H7 (cell line): Measurements from ENCODE around the gene GAGE10. TPM values are rescaled to one million over a fixed set of nuclear protein-coding genes. Genes with fewer than 3 reads are reported as not detected.
A peak's percentile ranks its signal among the peaks of the same experiment; 100 is the strongest.
"Not testable (repeated sequence)": the region's sequence is repeated elsewhere in the genome, so short reads cannot be mapped to it uniquely, and the experiment has no call there.

ENCODE experiments used
- DNase-seq: peaks from one replicate; pipeline ENCODE4 v3.0.0; 2012
- H3K27me3 ChIP-seq: 2 replicates; pipeline ENCODE4 v1.6.0; 2011; ENCODE audit warnings: mild to moderate bottlenecking, low read length; ENCODE audit not compliant: control insufficient read depth, insufficient read depth
- H3K36me3 ChIP-seq: replicated peaks from 2 replicates; pipeline ENCODE4 v1.5.1; 2011; ENCODE audit warnings: low read length; ENCODE audit not compliant: control insufficient read depth, insufficient read depth
- H3K4me3 ChIP-seq: 2 replicates; pipeline ENCODE4 v1.5.1; 2011; ENCODE audit warnings: low read depth, mild to moderate bottlenecking, control low read depth, low read length, moderate library complexity; ENCODE audit not compliant: insufficient read depth
- total RNA-seq: library from RNA; depleted of rRNA; stranded (reverse); fragments of >200 nt; shearing (Covaris generic); gene quantifications from 2 replicates; pipeline ENCODE4 v1.2.3, GENCODE V29; 2014

The GAGE10 gene
- total RNA-seq, 1 experiment from 2014 or later: not detected

- no peak overlapping the region for H3K4me3 ChIP-seq
- no peaks in the 10 kb centered on the region for H3K27me3 ChIP-seq
- H3K36me3 ChIP-seq: no peaks in the 10 kb centered on the region
- no peak for DNase-seq
These were observed 15.8 kb upstream of the GAGE10 start for GRCh38 chrX:49287665-49288064.

- Histone ChIP-seq H3K27me3 (no peaks in the 10 kb centered on the region), H3K36me3 (no peaks in the 10 kb centered on the region), H3K4me3 (no peak overlapping the region)
- no peak for DNase-seq
These were observed 13.2 kb upstream of the GAGE10 start for GRCh38 chrX:49290215-49290614.

- H3K4me3 ChIP-seq: no peak overlapping the region
- peak; percentile 64 for DNase-seq
- H3K27me3 ChIP-seq: no peaks in the 10 kb centered on the region
- H3K36me3 ChIP-seq: no peaks in the 10 kb centered on the region
These were observed 11.7 kb upstream of the GAGE10 start for GRCh38 chrX:49291615-49292337.

GRCh38 chrX:49292400-49293362 lies 10.8 kb upstream of the GAGE10 start:
- no peak for DNase-seq
- Histone ChIP-seq H3K36me3 (no peaks in the 10 kb centered on the region), H3K4me3 (no peak overlapping the region), H3K27me3 (no peaks in the 10 kb centered on the region)

GRCh38 chrX:49299293-49299692 lies 4.2 kb upstream of the GAGE10 start:
- H3K4me3 ChIP-seq, H3K36me3 ChIP-seq, DNase-seq, H3K27me3 ChIP-seq: not testable (repeated sequence)

- no peak overlapping the region for H3K4me3 ChIP-seq
- H3K36me3 ChIP-seq: no peaks in the 10 kb centered on the region
- no peaks in the 10 kb centered on the region for H3K27me3 ChIP-seq
- no peak for DNase-seq
These were observed 2.7 kb upstream of the GAGE10 start for GRCh38 chrX:49300703-49301102.

- H3K27me3 ChIP-seq, DNase-seq, H3K36me3 ChIP-seq, H3K4me3 ChIP-seq: not testable (repeated sequence)
These were observed 4.3 kb downstream of the GAGE10 start for GRCh38 chrX:49307775-49308174.

- no peak for DNase-seq
- no peaks in the 10 kb centered on the region for H3K36me3 ChIP-seq
- H3K27me3 ChIP-seq: no peaks in the 10 kb centered on the region
- H3K4me3 ChIP-seq: no peak overlapping the region
These were observed 5.3 kb downstream of the GAGE10 start for GRCh38 chrX:49308604-49309269.

- H3K36me3 ChIP-seq: no peaks in the 10 kb centered on the region
- DNase-seq: no peak
- H3K27me3 ChIP-seq: no peaks in the 10 kb centered on the region
- no peak overlapping the region for H3K4me3 ChIP-seq
These were observed 6.0 kb downstream of the GAGE10 start for GRCh38 chrX:49309401-49309981.

- no peak for DNase-seq
- H3K4me3 ChIP-seq: no peak overlapping the region
- no peaks in the 10 kb centered on the region for H3K27me3 ChIP-seq
- no peaks in the 10 kb centered on the region for H3K36me3 ChIP-seq
These were observed 6.9 kb downstream of the GAGE10 start for GRCh38 chrX:49310371-49310770.

GRCh38 chrX:49312176-49312575 lies 8.7 kb downstream of the GAGE10 start:
- no peaks in the 10 kb centered on the region for H3K27me3 ChIP-seq
- DNase-seq: no peak
- no peaks in the 10 kb centered on the region for H3K36me3 ChIP-seq
- no peak overlapping the region for H3K4me3 ChIP-seq

GRCh38 chrX:49316085-49316484 lies 12.6 kb downstream of the GAGE10 start:
- DNase-seq: no peak
- H3K36me3 ChIP-seq: no peaks in the 10 kb centered on the region
- H3K27me3 ChIP-seq: no peaks in the 10 kb centered on the region
- no peak overlapping the region for H3K4me3 ChIP-seq

GRCh38 chrX:49321737-49322136 lies 18.3 kb downstream of the GAGE10 start, which contains the start of gene GAGE12J:
TSS of gene GAGE12J (plus strand) at chrX:49322037. CDS start at chrX:49323194, 1,157 bp downstream.
- not testable (repeated sequence) for H3K4me3 ChIP-seq

GRCh38 chrX:49322266-49322665 lies 18.8 kb downstream of the GAGE10 start:
- H3K36me3 ChIP-seq, DNase-seq, H3K4me3 ChIP-seq, H3K27me3 ChIP-seq: not testable (repeated sequence)

More at GRCh38 chrX:49321737-49322136, 18.3 kb downstream of the GAGE10 start, which contains the start of gene GAGE12J:
- DNase-seq, H3K36me3 ChIP-seq, H3K27me3 ChIP-seq: not testable (repeated sequence)
